Lung microvascular endothelial cell (primary cell): ENCODE measurements around the gene EMP2. TPM values are rescaled to one million over a fixed set of nuclear protein-coding genes. Genes with fewer than 3 reads are reported as not detected.
"Not testable (repeated sequence)": the region's sequence is repeated elsewhere in the genome, so short reads cannot be mapped to it uniquely, and the experiment has no call there.

Experiments
- DNase-seq, 2 donors: peaks; one replicate each; pipeline versions ENCODE4 v3.0.0 to v3.0.0-alpha.2; 2010; ENCODE audit warnings: low read depth in 2 of 2
- total RNA-seq: library from RNA; depleted of rRNA; stranded (reverse); fragments of >200 nt; gene quantifications from 2 replicates; pipeline ENCODE4 v1.2.1, GENCODE V29; 2014

Gene EMP2
- 11.3 and 32.7 TPM in 2 replicates for total RNA-seq

- DNase-seq = peak; percentile 62 to 83
These were observed at the start of gene EMP2 for GRCh38 chr16:10579965-10580882. EMP2 (minus strand) TSS chr16:10580598; CDS start chr16:10547617, 32,981 bp downstream.

GRCh38 chr16:10629592-10629963 is 49.2 kb upstream of the EMP2 start:
- DNase-seq = no peak

GRCh38 chr16:10625595-10626357 is 45.4 kb upstream of the EMP2 start:
- DNase-seq = no peak

- no peak for DNase-seq
These were observed 44.1 kb upstream of the EMP2 start for GRCh38 chr16:10624527-10624926.

GRCh38 chr16:10623059-10623458 is 42.7 kb upstream of the EMP2 start:
- DNase-seq = no peak

GRCh38 chr16:10622036-10622921 is 41.9 kb upstream of the EMP2 start:
- DNase-seq = no peak

GRCh38 chr16:10621216-10621949 is 41.0 kb upstream of the EMP2 start:
- not testable (repeated sequence) for DNase-seq

GRCh38 chr16:10620120-10620519 is 39.7 kb upstream of the EMP2 start:
- no peak for DNase-seq

GRCh38 chr16:10619271-10619849 is 39.0 kb upstream of the EMP2 start:
- DNase-seq = peak in 1 of 2 donors; percentile 23

GRCh38 chr16:10618710-10619209 is 38.4 kb upstream of the EMP2 start:
- DNase-seq = no peak

GRCh38 chr16:10617662-10618420 is 37.4 kb upstream of the EMP2 start:
- DNase-seq = no peak

- peak in 1 of 2 donors; percentile 66 for DNase-seq
These were observed 36.6 kb upstream of the EMP2 start for GRCh38 chr16:10616756-10617640.

GRCh38 chr16:10616419-10616755 is 36.0 kb upstream of the EMP2 start:
- DNase-seq = no peak

GRCh38 chr16:10614685-10615084 is 34.3 kb upstream of the EMP2 start:
- no peak for DNase-seq

- no peak for DNase-seq
These were observed 33.5 kb upstream of the EMP2 start for GRCh38 chr16:10613785-10614485.

GRCh38 chr16:10612649-10613179 is 32.3 kb upstream of the EMP2 start:
- peak in 1 of 2 donors; percentile 26 for DNase-seq

- DNase-seq = no peak
These were observed 31.5 kb upstream of the EMP2 start for GRCh38 chr16:10611825-10612342.
